Keratinocyte (primary cell): ENCODE measurements around the gene AGAP1. TPM values are rescaled to one million over a fixed set of nuclear protein-coding genes. Genes with fewer than 3 reads are reported as not detected.

Experiments
- DNase-seq: peaks from one replicate; pipeline ENCODE4 v3.0.0-alpha.2; 2011; ENCODE audit warnings: low read depth, missing footprints, low spot score
- FAIRE-seq: peaks from 2 replicates; lab custom pipeline; 2011; peaks lifted over from hg19 to GRCh38; lab: Jason Lieb, UNC
- H2AFZ ChIP-seq: 2 replicates; pipeline ENCODE4 v1.6.0; 2012; ENCODE audit warnings: low read length, control low read depth, inconsistent platforms; ENCODE audit not compliant: control insufficient read depth
- H3K27ac ChIP-seq: 2 replicates; pipeline ENCODE4 v1.5.1; 2011; ENCODE audit warnings: low read length; ENCODE audit not compliant: control insufficient read depth, insufficient read depth
- H3K27me3 ChIP-seq: 3 replicates; pipeline ENCODE4 v1.6.0; 2011; ENCODE audit warnings: low read length; ENCODE audit not compliant: control insufficient read depth, insufficient read depth; ENCODE audit errors: extremely low read depth
- H3K36me3 ChIP-seq, 2 experiments: 2 replicates in 1 of 2; 3 replicates in 1 of 2; pipeline ENCODE4 v1.5.1; 2011; ENCODE audit warnings: low read length in 2 of 2, mild to moderate bottlenecking in 1 of 2; ENCODE audit not compliant: control insufficient read depth in 2 of 2, insufficient read depth in 2 of 2; ENCODE audit errors: extremely low read depth in 1 of 2
- H3K4me1 ChIP-seq: 3 replicates; pipeline ENCODE4 v1.5.1; 2011; ENCODE audit warnings: low read length; ENCODE audit not compliant: control insufficient read depth, insufficient read depth; ENCODE audit errors: extremely low read depth
- H3K4me2 ChIP-seq: 3 replicates; pipeline ENCODE4 v1.6.0; 2011; ENCODE audit warnings: low read depth, low read length; ENCODE audit not compliant: control insufficient read depth, insufficient read depth; ENCODE audit errors: extremely low read depth
- H3K4me3 ChIP-seq, 3 experiments: fragments of 200-600 bp in 1 of 3; sonication (generic) in 1 of 3; 2 replicates in 2 of 3; 3 replicates in 1 of 3; pipeline ENCODE4 v1.5.1; 2011 to 2016; ENCODE audit warnings: low read length in 3 of 3, mild to moderate bottlenecking in 3 of 3, control low read depth in 2 of 3, inconsistent platforms in 1 of 3, low read depth in 1 of 3, mixed read lengths in 1 of 3, mixed run types in 1 of 3, moderate library complexity in 1 of 3; ENCODE audit not compliant: control insufficient read depth in 2 of 3, insufficient read depth in 2 of 3; ENCODE audit errors: extremely low read depth in 1 of 3
- H3K79me2 ChIP-seq: 2 replicates; pipeline ENCODE4 v1.6.0; 2012; ENCODE audit warnings: low read length; ENCODE audit not compliant: control insufficient read depth, insufficient read depth
- H3K9ac ChIP-seq: 3 replicates; pipeline ENCODE4 v1.6.0; 2011; ENCODE audit warnings: low read length; ENCODE audit not compliant: control insufficient read depth, insufficient read depth; ENCODE audit errors: extremely low read depth
- H3K9me1 ChIP-seq: 3 replicates; pipeline ENCODE4 v1.6.0; 2011; ENCODE audit warnings: low read length; ENCODE audit not compliant: control insufficient read depth, insufficient read depth; ENCODE audit errors: extremely low read depth
- H3K9me3 ChIP-seq: 2 replicates; pipeline ENCODE4 v1.5.1; 2012; ENCODE audit warnings: low read depth, low read length; ENCODE audit not compliant: control insufficient read depth
- H4K20me1 ChIP-seq: 3 replicates; pipeline ENCODE4 v1.6.0; 2011; ENCODE audit warnings: low read length; ENCODE audit not compliant: control insufficient read depth, insufficient read depth; ENCODE audit errors: extremely low read depth
- EZH2 ChIP-seq: IDR thresholded peaks from one replicate; pipeline ENCODE4 v1.6.1; 2012; ENCODE audit warnings: inconsistent platforms, mild to moderate bottlenecking, low read length, moderate library complexity
- dilution Hi-C: fragments of 300-500 bp; cut with MboI; formaldehyde crosslinking; loops from one replicate; pipeline ENCODE4 v1.7.0; 2020; ENCODE audit warnings: low sequenced_read_pairs; ENCODE audit not compliant: extremely low pct_ligation_motif_present
- polyA plus RNA-seq, 5 experiments: library from polyadenylated mRNA; depleted of rRNA in 3 of 5; stranded (reverse) in 3 of 5; stranded (forward) in 1 of 5; unstranded in 1 of 5; fragments of >200 nt; gene quantifications; 1 replicate in 1 of 5; 2 replicates in 3 of 5; 3 replicates in 1 of 5; pipeline versions ENCODE4 v1.2.1 to v1.2.3, GENCODE V29; 2011 to 2012; ENCODE audit warnings: missing spikeins in 2 of 5, low read depth in 1 of 5, low replicate concordance in 1 of 5
- TF ChIP-seq, protein P1 (sequence below), 3 experiments: IDR thresholded peaks in 1 of 3; conservative IDR thresholded peaks in 1 of 3; optimal IDR thresholded peaks in 1 of 3; 2 replicates in 2 of 3; 3 replicates in 1 of 3; pipeline versions ENCODE3 to v1.5.1; 2011; ENCODE audit warnings: low read length in 3 of 3, mild to moderate bottlenecking in 3 of 3, moderate library complexity in 2 of 3, control low read depth in 1 of 3, inconsistent platforms in 1 of 3; ENCODE audit not compliant: insufficient read depth in 2 of 3; ENCODE audit errors: extremely low read depth in 1 of 3

AGAP1 gene
- polyA plus RNA-seq, 1 donor (not counting 4 experiments of a cell fraction or from before 2014, with no cell fraction given): 12.6 TPM

DNA sequence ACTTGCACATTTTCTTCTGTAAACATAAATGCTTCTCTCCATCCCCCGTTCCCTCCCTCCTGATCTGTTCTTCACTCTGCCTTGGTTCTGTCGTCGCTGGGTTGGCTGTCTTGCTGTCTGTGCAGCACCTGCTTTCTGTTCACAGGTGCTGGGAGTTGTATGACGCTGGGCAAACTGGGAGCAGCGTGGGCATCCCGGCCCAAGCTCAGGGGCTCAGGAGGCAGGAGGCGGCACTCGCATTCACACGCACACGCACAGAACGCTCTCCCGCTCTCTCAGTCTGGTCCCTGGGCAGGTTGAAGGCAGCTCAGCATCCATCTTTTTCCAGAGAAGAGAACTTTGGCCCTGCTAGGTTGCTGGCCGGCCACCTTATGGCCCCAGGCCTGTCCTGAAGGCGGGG, 618.6 kb downstream of the AGAP1 start:
- H3K4me1 ChIP-seq: no peaks in the 10 kb centered on the region
- H3K4me3 ChIP-seq: no peak overlapping the region
- no peak overlapping the region for H3K27ac ChIP-seq
- H3K79me2 ChIP-seq: no peaks in the 10 kb centered on the region
- H3K9me1 ChIP-seq: no peaks in the 10 kb centered on the region
- H3K9me3 ChIP-seq: no peaks in the 10 kb centered on the region
- no peaks in the 10 kb centered on the region for H3K27me3 ChIP-seq
- dilution Hi-C loops: no loop called here
- TF ChIP-seq EZH2: no peak
- TF ChIP-seq, protein P1, sequence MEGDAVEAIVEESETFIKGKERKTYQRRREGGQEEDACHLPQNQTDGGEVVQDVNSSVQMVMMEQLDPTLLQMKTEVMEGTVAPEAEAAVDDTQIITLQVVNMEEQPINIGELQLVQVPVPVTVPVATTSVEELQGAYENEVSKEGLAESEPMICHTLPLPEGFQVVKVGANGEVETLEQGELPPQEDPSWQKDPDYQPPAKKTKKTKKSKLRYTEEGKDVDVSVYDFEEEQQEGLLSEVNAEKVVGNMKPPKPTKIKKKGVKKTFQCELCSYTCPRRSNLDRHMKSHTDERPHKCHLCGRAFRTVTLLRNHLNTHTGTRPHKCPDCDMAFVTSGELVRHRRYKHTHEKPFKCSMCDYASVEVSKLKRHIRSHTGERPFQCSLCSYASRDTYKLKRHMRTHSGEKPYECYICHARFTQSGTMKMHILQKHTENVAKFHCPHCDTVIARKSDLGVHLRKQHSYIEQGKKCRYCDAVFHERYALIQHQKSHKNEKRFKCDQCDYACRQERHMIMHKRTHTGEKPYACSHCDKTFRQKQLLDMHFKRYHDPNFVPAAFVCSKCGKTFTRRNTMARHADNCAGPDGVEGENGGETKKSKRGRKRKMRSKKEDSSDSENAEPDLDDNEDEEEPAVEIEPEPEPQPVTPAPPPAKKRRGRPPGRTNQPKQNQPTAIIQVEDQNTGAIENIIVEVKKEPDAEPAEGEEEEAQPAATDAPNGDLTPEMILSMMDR (optimal IDR thresholded peaks at IDR 0.05 in 1 of 3, IDR thresholded peaks at IDR 0.05 in 1 of 3, conservative IDR thresholded peaks at IDR 0.05 in 1 of 3; ENCODE audit: extremely low read depth in 1 of 3, insufficient read depth in 2 of 3, low read length in 3 of 3): no peak
- no peak overlapping the region for H2AFZ ChIP-seq
- FAIRE-seq: no peak
- no peak overlapping the region for H3K9ac ChIP-seq
- DNase-seq: no peak
- no peaks in the 10 kb centered on the region for H4K20me1 ChIP-seq
- no peaks in the 10 kb centered on the region for H3K36me3 ChIP-seq
- no peak overlapping the region for H3K4me2 ChIP-seq

DNA sequence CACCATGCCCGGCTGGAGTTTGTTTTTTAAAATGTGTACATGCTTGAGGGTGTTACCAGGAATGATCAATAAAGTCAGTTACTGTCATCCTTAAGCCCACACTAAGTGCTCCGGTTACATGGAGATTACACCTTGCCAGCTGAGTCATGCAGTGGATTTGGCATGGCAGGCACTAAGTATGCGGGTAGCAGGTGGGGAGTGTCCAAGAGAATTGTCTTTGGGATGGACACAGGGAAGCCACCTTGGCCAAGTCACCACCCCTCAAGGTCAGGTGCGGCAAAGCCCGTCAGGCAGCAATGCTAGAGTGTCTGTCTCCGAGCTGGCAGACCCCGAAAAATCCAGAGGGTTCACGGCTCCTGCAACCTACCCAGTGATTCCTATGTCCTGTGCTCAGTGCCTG, 619.6 kb downstream of the AGAP1 start:
- H3K36me3 ChIP-seq: no peaks in the 10 kb centered on the region
- H3K9ac ChIP-seq: no peak overlapping the region
- FAIRE-seq: no peak
- no peaks in the 10 kb centered on the region for H3K79me2 ChIP-seq
- dilution Hi-C loops: no loop called here
- no peak overlapping the region for H3K4me2 ChIP-seq
- no peaks in the 10 kb centered on the region for H3K9me3 ChIP-seq
- no peaks in the 10 kb centered on the region for H4K20me1 ChIP-seq
- H3K4me3 ChIP-seq: no peak overlapping the region
- no peak overlapping the region for H3K27ac ChIP-seq
- no peaks in the 10 kb centered on the region for H3K4me1 ChIP-seq
- TF ChIP-seq EZH2: no peak
- TF ChIP-seq, protein P1 (optimal IDR thresholded peaks at IDR 0.05 in 1 of 3, IDR thresholded peaks at IDR 0.05 in 1 of 3, conservative IDR thresholded peaks at IDR 0.05 in 1 of 3; ENCODE audit: extremely low read depth in 1 of 3, insufficient read depth in 2 of 3, low read length in 3 of 3): no peak
- DNase-seq: no peak
- no peak overlapping the region for H2AFZ ChIP-seq
- H3K27me3 ChIP-seq: no peaks in the 10 kb centered on the region
- no peaks in the 10 kb centered on the region for H3K9me1 ChIP-seq
